Left lung (tissue), 10 donors: ENCODE measurements around the gene PHC2. TPM values are rescaled to one million over a fixed set of nuclear protein-coding genes. Genes with fewer than 3 reads are reported as not detected.

Experiments used
- ATAC-seq: fragments of 200-7000 bp; cut with Tn5 transposase; one replicate; pipeline ENCODE4 v1.9.1; 2020; ENCODE audit warnings: moderate library complexity
- DNase-seq, 4 donors: peaks; one replicate each; pipeline ENCODE4 v3.0.0-alpha.2; 2013 to 2020
- H3K27ac ChIP-seq, 2 donors: fragments of 200-600 bp; sonication (generic) in 1 of 2; one replicate each; pipeline versions ENCODE4 v1.5.0 to v1.8.0; 2020 to 2021
- H3K27me3 ChIP-seq, 2 donors: fragments of 200-600 bp; sonication (generic) in 1 of 2; one replicate each; pipeline versions ENCODE4 v1.5.0 to v1.8.0; 2020 to 2021
- H3K36me3 ChIP-seq, 2 donors: fragments of 200-600 bp; sonication (generic) in 1 of 2; one replicate each; pipeline versions ENCODE4 v1.5.0 to v1.8.0; 2020 to 2021
- H3K4me1 ChIP-seq, 2 donors: fragments of 200-600 bp; one replicate each; pipeline ENCODE4 v1.8.0; 2021
- H3K4me3 ChIP-seq, 2 donors: fragments of 200-600 bp; sonication (generic) in 1 of 2; one replicate each; pipeline versions ENCODE4 v1.5.0 to v1.8.0; 2020 to 2021; ENCODE audit warnings: mild to moderate bottlenecking in 1 of 2
- H3K9me3 ChIP-seq, 2 donors: fragments of 200-600 bp; sonication (generic) in 1 of 2; one replicate each; pipeline versions ENCODE4 v1.5.0 to v1.8.0; 2020 to 2021
- CTCF ChIP-seq, 2 donors: fragments of 200-600 bp; sonication (generic) in 1 of 2; IDR thresholded peaks; one replicate each; pipeline versions ENCODE4 v1.5.0 to v1.8.0; 2021; ENCODE audit warnings: antibody characterized with exemption in 2 of 2
- intact Hi-C, 2 donors: fragments of 100-400 bp; cut with DNase I; formaldehyde crosslinking; loops; one replicate each; pipeline versions ENCODE4 v1.11.2 to v1.14.2; 2022
- polyA plus RNA-seq, 6 donors: library from polyadenylated mRNA; unstranded; fragments of 120-200 nt; gene quantifications; one replicate each; pipeline ENCODE4 v1.2.1, GENCODE V29; 2013; ENCODE audit not compliant: insufficient read length in 6 of 6
- total RNA-seq, 2 donors: library from RNA; stranded (reverse); fragmentation: NEBNext Ultra II Directional; extraction: Animal tissue kit (Norgen Biotek cat#: 25700); gene quantifications; one replicate each; pipeline ENCODE4 v1.2.1, GENCODE V29; 2021
- donor health status: DM: no; HTN: yes; CAD: no.
- donor health status: DM: no; HTN: no; CAD: no.

PHC2 gene
- total and polyA plus RNA-seq, 8 donors, result 78.2 to 125 (median 83.0) TPM

GRCh38 chr1:33360367-33360766 lies 70.5 kb downstream of the PHC2 start:
- intact Hi-C loops, result loop anchor here in 1 of 2 donors (10.0 kb wide), 1 partner anchor 136 kb away; no protein-coding TSS in a partner anchor

GRCh38 chr1:33359931-33360330 lies 71.0 kb downstream of the PHC2 start:
- no peak overlapping the region for H3K4me3 ChIP-seq
- ATAC-seq (peak; percentile 4), DNase-seq (no peak)
- intact Hi-C loops, result loop anchor here in 1 of 2 donors (10.0 kb wide), 1 partner anchor 135 kb away; no protein-coding TSS in a partner anchor
- peaks cover 0 to 27% of the 10 kb centered on the region in 2 donors for H3K4me1 ChIP-seq
- H3K27ac ChIP-seq, result no peak overlapping the region
- H3K27me3 ChIP-seq, result no peaks in the 10 kb centered on the region
- no peaks in the 10 kb centered on the region for H3K9me3 ChIP-seq
- H3K36me3 ChIP-seq, result peaks cover 0 to 1% of the 10 kb centered on the region in 2 donors
- no peak for TF ChIP-seq CTCF (IDR thresholded peaks at IDR 0.05)

More at GRCh38 chr1:33360367-33360766, 70.5 kb downstream of the PHC2 start:
- Histone ChIP-seq H3K4me3 (no peak overlapping the region), H3K27ac (no peak overlapping the region), H3K36me3 (no peaks in the 10 kb centered on the region), H3K4me1 (peaks cover 0 to 27% of the 10 kb centered on the region in 2 donors), H3K27me3 (no peaks in the 10 kb centered on the region), H3K9me3 (no peaks in the 10 kb centered on the region)
- TF ChIP-seq CTCF (IDR thresholded peaks at IDR 0.05), result no peak
- DNase-seq (no peak), ATAC-seq (no peak)

- no peak for TF ChIP-seq CTCF (IDR thresholded peaks at IDR 0.05)
- no peak overlapping the region for H3K4me3 ChIP-seq
- intact Hi-C loops, result no loop called here
- ATAC-seq (peak; percentile 54), DNase-seq (no peak)
- H3K9me3 ChIP-seq, result no peaks in the 10 kb centered on the region
- peaks cover 0 to 11% of the 10 kb centered on the region in 2 donors for H3K36me3 ChIP-seq
- peaks cover 0 to 24% of the 10 kb centered on the region in 2 donors for H3K4me1 ChIP-seq
- H3K27me3 ChIP-seq, result no peaks in the 10 kb centered on the region
- H3K27ac ChIP-seq, result no peak overlapping the region
Measured at GRCh38 chr1:33358795-33359503, 71.9 kb downstream of the PHC2 start.

- no peak for ATAC-seq
- Histone ChIP-seq H3K27ac (no peak overlapping the region), H3K27me3 (no peaks in the 10 kb centered on the region), H3K36me3 (peaks cover 0 to 14% of the 10 kb centered on the region in 2 donors), H3K4me1 (peaks cover 0 to 19% of the 10 kb centered on the region in 2 donors), H3K9me3 (no peaks in the 10 kb centered on the region), H3K4me3 (no peak overlapping the region)
- DNase-seq, result no peak
- no peak for TF ChIP-seq CTCF (IDR thresholded peaks at IDR 0.05)
- intact Hi-C loops, result no loop called here
Measured at GRCh38 chr1:33358114-33358794, 72.6 kb downstream of the PHC2 start.

GRCh38 chr1:33357099-33357498 lies 73.8 kb downstream of the PHC2 start:
- H3K4me3 ChIP-seq, result no peak overlapping the region
- no peaks in the 10 kb centered on the region for H3K9me3 ChIP-seq
- no peak for DNase-seq
- no peak overlapping the region for H3K27ac ChIP-seq
- no peaks in the 10 kb centered on the region for H3K27me3 ChIP-seq
- TF ChIP-seq CTCF (IDR thresholded peaks at IDR 0.05), result no peak
- H3K4me1 ChIP-seq, result peaks cover 0 to 18% of the 10 kb centered on the region in 2 donors
- no peak for ATAC-seq
- H3K36me3 ChIP-seq, result peaks cover 0 to 14% of the 10 kb centered on the region in 2 donors
- intact Hi-C loops, result no loop called here
